AG20443 (cell line): Measurements from ENCODE around the gene SFXN4.

Source experiments
- DNase-seq: peaks from one replicate; pipeline ENCODE4 v3.0.0; 2012; ENCODE audit warnings: low spot score, mixed read lengths

Gene SFXN4

GRCh38 chr10:119165171-119166117, at the start of gene SFXN4:
SFXN4 (minus strand) TSS chr10:119165714; CDS start chr10:119165647, 67 bp downstream.
- DNase-seq = peak; percentile 95

- DNase-seq = no peak
These were observed 46.3 kb upstream of the SFXN4 start for GRCh38 chr10:119211625-119212441.

GRCh38 chr10:119211176-119211575, 45.7 kb upstream of the SFXN4 start:
- DNase-seq = no peak

- no peak for DNase-seq
These were observed 45.1 kb upstream of the SFXN4 start for GRCh38 chr10:119210633-119211032.

- no peak for DNase-seq
These were observed 44.3 kb upstream of the SFXN4 start for GRCh38 chr10:119209736-119210355.

GRCh38 chr10:119209035-119209735, 43.7 kb upstream of the SFXN4 start:
- peak; percentile 68 for DNase-seq

- no peak for DNase-seq
These were observed 43.0 kb upstream of the SFXN4 start for GRCh38 chr10:119208553-119208940.

- peak; percentile 24 for DNase-seq
These were observed 42.4 kb upstream of the SFXN4 start for GRCh38 chr10:119207713-119208552.

GRCh38 chr10:119207366-119207666, 41.8 kb upstream of the SFXN4 start, which contains the start of gene GRK5:
GRK5 (plus strand) TSS chr10:119207571; CDS start chr10:119207918, 347 bp downstream.
- peak; percentile 98 for DNase-seq

- peak; percentile 87 for DNase-seq
These were observed 41.3 kb upstream of the SFXN4 start for GRCh38 chr10:119206603-119207365.

- no peak for DNase-seq
These were observed 40.5 kb upstream of the SFXN4 start for GRCh38 chr10:119205894-119206602.

- DNase-seq = no peak
These were observed 37.5 kb upstream of the SFXN4 start for GRCh38 chr10:119203006-119203405.

GRCh38 chr10:119201233-119201632, 35.7 kb upstream of the SFXN4 start:
- no peak for DNase-seq

- DNase-seq = peak; percentile 80
These were observed 33.9 kb upstream of the SFXN4 start for GRCh38 chr10:119199231-119199992.

GRCh38 chr10:119198438-119198837, 32.9 kb upstream of the SFXN4 start:
- DNase-seq = no peak

GRCh38 chr10:119197921-119198320, 32.4 kb upstream of the SFXN4 start:
- DNase-seq = no peak

GRCh38 chr10:119191881-119192280, 26.4 kb upstream of the SFXN4 start:
- no peak for DNase-seq

GRCh38 chr10:119190954-119191785, 25.7 kb upstream of the SFXN4 start:
- DNase-seq = no peak
